Right atrium auricular region (tissue), 2 donors: ENCODE measurements around the gene ADCY1. TPM values are rescaled to one million over a fixed set of nuclear protein-coding genes. Genes with fewer than 3 reads are reported as not detected.
"Not testable (repeated sequence)": the region's sequence is repeated elsewhere in the genome, so short reads cannot be mapped to it uniquely, and the experiment has no call there.

Source experiments
- DNase-seq: peaks from one replicate; pipeline ENCODE4 v3.0.0-alpha.2; 2019; ENCODE audit warnings: low spot score
- H3K27ac ChIP-seq, 2 donors: fragments of 200-600 bp; sonication (generic); 1 replicate in 1 of 2; 2 replicates in 1 of 2; pipeline ENCODE4 v1.5.1; 2016 to 2019
- H3K27me3 ChIP-seq, 2 donors: fragments of 200-600 bp; sonication (generic); one replicate each; pipeline versions ENCODE4 v1.5.1 to v1.6.0; 2017 to 2019
- H3K36me3 ChIP-seq: fragments of 200-600 bp; sonication (generic); one replicate; pipeline ENCODE4 v1.5.1; 2016
- H3K4me1 ChIP-seq, 2 donors: fragments of 200-600 bp; sonication (generic); one replicate each; pipeline versions ENCODE4 v1.5.1 to v1.6.0; 2017 to 2019
- H3K4me3 ChIP-seq, 2 donors: fragments of 200-600 bp; sonication (generic); 1 replicate in 1 of 2; 2 replicates in 1 of 2; pipeline ENCODE4 v1.5.1; 2017 to 2019; ENCODE audit warnings: mild to moderate bottlenecking in 1 of 2, moderate library complexity in 1 of 2
- H3K9me3 ChIP-seq, 2 donors: fragments of 200-600 bp; sonication (generic); one replicate each; pipeline ENCODE4 v1.5.1; 2019
- total RNA-seq, 2 donors: library from RNA; depleted of rRNA; stranded (reverse); fragments of >200 nt; gene quantifications; one replicate each; pipeline ENCODE4 v1.1.0, GENCODE V29; 2016
- TF ChIP-seq, protein P1 (sequence below), 2 donors: fragments of 200-600 bp; sonication (generic); IDR thresholded peaks; one replicate each; pipeline ENCODE4 v1.5.1; 2019; ENCODE audit warnings: antibody characterized with exemption in 2 of 2

Gene ADCY1
- total RNA-seq, 2 donors from 2014 or later: 2.4 to 3.2 TPM

- DNase-seq: no peak
- Histone ChIP-seq H3K27ac (no peak overlapping the region), H3K36me3 (no peaks in the 10 kb centered on the region), H3K4me3 (no peak overlapping the region), H3K4me1 (peaks cover 0 to 9% of the 10 kb centered on the region in 2 donors), H3K9me3 (no peaks in the 10 kb centered on the region), H3K27me3 (no peaks in the 10 kb centered on the region)
- TF ChIP-seq, protein P1, sequence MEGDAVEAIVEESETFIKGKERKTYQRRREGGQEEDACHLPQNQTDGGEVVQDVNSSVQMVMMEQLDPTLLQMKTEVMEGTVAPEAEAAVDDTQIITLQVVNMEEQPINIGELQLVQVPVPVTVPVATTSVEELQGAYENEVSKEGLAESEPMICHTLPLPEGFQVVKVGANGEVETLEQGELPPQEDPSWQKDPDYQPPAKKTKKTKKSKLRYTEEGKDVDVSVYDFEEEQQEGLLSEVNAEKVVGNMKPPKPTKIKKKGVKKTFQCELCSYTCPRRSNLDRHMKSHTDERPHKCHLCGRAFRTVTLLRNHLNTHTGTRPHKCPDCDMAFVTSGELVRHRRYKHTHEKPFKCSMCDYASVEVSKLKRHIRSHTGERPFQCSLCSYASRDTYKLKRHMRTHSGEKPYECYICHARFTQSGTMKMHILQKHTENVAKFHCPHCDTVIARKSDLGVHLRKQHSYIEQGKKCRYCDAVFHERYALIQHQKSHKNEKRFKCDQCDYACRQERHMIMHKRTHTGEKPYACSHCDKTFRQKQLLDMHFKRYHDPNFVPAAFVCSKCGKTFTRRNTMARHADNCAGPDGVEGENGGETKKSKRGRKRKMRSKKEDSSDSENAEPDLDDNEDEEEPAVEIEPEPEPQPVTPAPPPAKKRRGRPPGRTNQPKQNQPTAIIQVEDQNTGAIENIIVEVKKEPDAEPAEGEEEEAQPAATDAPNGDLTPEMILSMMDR (IDR thresholded peaks at IDR 0.05): no peak
Observed at GRCh38 chr7:45716380-45717203, 142.4 kb downstream of the ADCY1 start.

GRCh38 chr7:45717537-45718235 lies 143.5 kb downstream of the ADCY1 start:
- Histone ChIP-seq H3K27me3 (no peaks in the 10 kb centered on the region), H3K4me1 (peaks cover 0 to 9% of the 10 kb centered on the region in 2 donors), H3K27ac (no peak overlapping the region), H3K9me3 (no peaks in the 10 kb centered on the region), H3K36me3 (no peaks in the 10 kb centered on the region), H3K4me3 (no peak overlapping the region)
- TF ChIP-seq, protein P1 (IDR thresholded peaks at IDR 0.05): no peak
- DNase-seq: no peak

- DNase-seq: no peak
- H3K27ac ChIP-seq: no peak overlapping the region
- no peaks in the 10 kb centered on the region for H3K36me3 ChIP-seq
- H3K27me3 ChIP-seq: no peaks in the 10 kb centered on the region
- H3K9me3 ChIP-seq: no peaks in the 10 kb centered on the region
- H3K4me3 ChIP-seq: no peak overlapping the region
- peaks cover 0 to 9% of the 10 kb centered on the region in 2 donors for H3K4me1 ChIP-seq
- TF ChIP-seq, protein P1 (IDR thresholded peaks at IDR 0.05): no peak
Observed at GRCh38 chr7:45718464-45719330, 144.5 kb downstream of the ADCY1 start.

DNA sequence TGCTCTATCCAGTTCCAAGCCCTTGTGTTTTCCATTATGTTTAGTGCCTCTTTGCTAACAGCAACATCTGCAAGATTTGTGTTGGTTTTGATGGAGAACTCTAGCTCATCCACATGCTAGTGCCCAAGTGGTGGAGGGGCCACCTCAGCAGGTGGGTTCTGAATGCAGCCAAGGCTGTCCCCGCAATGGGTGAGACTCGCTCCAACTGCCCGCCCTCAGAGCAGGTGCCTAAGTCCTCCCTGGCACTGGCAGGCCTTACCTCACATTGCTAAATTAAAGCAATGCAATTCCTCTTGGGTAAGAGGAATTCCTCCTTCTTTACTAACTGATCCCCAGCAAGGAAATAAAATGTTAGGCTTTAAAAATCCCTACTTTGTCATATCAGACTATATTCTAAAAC lies 146.8 kb downstream of the ADCY1 start:
- Histone ChIP-seq H3K9me3 (no peaks in the 10 kb centered on the region), H3K36me3 (peaks cover 14% of the 10 kb centered on the region), H3K27ac (no peak overlapping the region), H3K4me3 (no peak overlapping the region), H3K27me3 (no peaks in the 10 kb centered on the region), H3K4me1 (peaks cover 0 to 9% of the 10 kb centered on the region in 2 donors)
- DNase-seq: no peak
- TF ChIP-seq, protein P1 (IDR thresholded peaks at IDR 0.05): no peak

- Histone ChIP-seq H3K4me1 (peaks cover 0 to 2% of the 10 kb centered on the region in 2 donors), H3K4me3 (no peak overlapping the region), H3K27me3 (no peaks in the 10 kb centered on the region), H3K27ac (no peak overlapping the region), H3K9me3 (no peaks in the 10 kb centered on the region), H3K36me3 (peaks cover 23% of the 10 kb centered on the region)
- no peak for DNase-seq
- TF ChIP-seq, protein P1 (IDR thresholded peaks at IDR 0.05): no peak
Observed at GRCh38 chr7:45721686-45722598, 147.8 kb downstream of the ADCY1 start.

- not testable (repeated sequence) for H3K4me1 ChIP-seq, DNase-seq, H3K4me3 ChIP-seq, H3K27ac ChIP-seq, H3K9me3 ChIP-seq, H3K27me3 ChIP-seq
- peaks cover 43% of the 10 kb centered on the region for H3K36me3 ChIP-seq
Observed at GRCh38 chr7:45725231-45725630, 151.1 kb downstream of the ADCY1 start.
